ENCODE measurements around the gene TSPAN31. TPM values are rescaled to one million over a fixed set of nuclear protein-coding genes. Genes with fewer than 3 reads are reported as not detected.

The TSPAN31 gene
- total and polyA plus RNA-seq, 9 of the 15 experiments (the other 6 are each of a cell fraction or from before 2014, with no cell fraction given) = 11.3 to 26.4 (median 14.3) TPM

GRCh38 chr12:57782608-57783465, 38.0 kb downstream of the TSPAN31 start, which contains the start of gene TSFM (continued):
- TF ChIP-seq MGA (IDR thresholded peaks at IDR 0.05) = no peak
- TF ChIP-seq NFE2 (IDR thresholded peaks at IDR 0.05; ENCODE audit: low read depth) = no peak
- peak; percentile 86 for TF ChIP-seq POLR2AphosphoS2 (IDR thresholded peaks at IDR 0.05; ENCODE audit: low read length)
- no peak for TF ChIP-seq KAT2B (IDR thresholded peaks at IDR 0.05; ENCODE audit: low read depth, low read length)
- TF ChIP-seq ESRRA (IDR thresholded peaks at IDR 0.05; ENCODE audit: borderline replicate concordance, low read depth) = peak; percentile 89
- TF ChIP-seq ATF7 (IDR thresholded peaks at IDR 0.05) = peak; percentile 90
- TF ChIP-seq ZNF232 (CRISPR knock-in tag; IDR thresholded peaks at IDR 0.05) = 0 out of 2 replicates have a peak, but pooled peaks have one; percentile 14
- TF ChIP-seq ELF2 (CRISPR knock-in tag; IDR thresholded peaks at IDR 0.05) = peak; percentile 55; the same call in 1 of the 2 replicates
- no peak for TF ChIP-seq RBM17 (IDR thresholded peaks at IDR 0.05; ENCODE audit: borderline replicate concordance, low read depth, low read length)
- no peak for TF ChIP-seq NR3C1 (CRISPR knock-in tag; IDR thresholded peaks at IDR 0.05)
- TF ChIP-seq ZNF696 (CRISPR knock-in tag; conservative IDR thresholded peaks at IDR 0.05) = no peak
- TF ChIP-seq, protein P1, sequence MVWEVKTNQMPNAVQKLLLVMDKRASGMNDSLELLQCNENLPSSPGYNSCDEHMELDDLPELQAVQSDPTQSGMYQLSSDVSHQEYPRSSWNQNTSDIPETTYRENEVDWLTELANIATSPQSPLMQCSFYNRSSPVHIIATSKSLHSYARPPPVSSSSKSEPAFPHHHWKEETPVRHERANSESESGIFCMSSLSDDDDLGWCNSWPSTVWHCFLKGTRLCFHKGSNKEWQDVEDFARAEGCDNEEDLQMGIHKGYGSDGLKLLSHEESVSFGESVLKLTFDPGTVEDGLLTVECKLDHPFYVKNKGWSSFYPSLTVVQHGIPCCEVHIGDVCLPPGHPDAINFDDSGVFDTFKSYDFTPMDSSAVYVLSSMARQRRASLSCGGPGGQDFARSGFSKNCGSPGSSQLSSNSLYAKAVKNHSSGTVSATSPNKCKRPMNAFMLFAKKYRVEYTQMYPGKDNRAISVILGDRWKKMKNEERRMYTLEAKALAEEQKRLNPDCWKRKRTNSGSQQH (CRISPR knock-in tag; IDR thresholded peaks at IDR 0.05) = no peak
- TF ChIP-seq KLF16 (IDR thresholded peaks at IDR 0.05) = peak; percentile 95
- no peak for TF ChIP-seq ZNF445 (CRISPR knock-in tag; IDR thresholded peaks at IDR 0.05; ENCODE audit: low read depth)

Measured in K562 (cell line).